Liver (tissue), 9 donors: ENCODE measurements around the gene UBA6. TPM values are rescaled to one million over a fixed set of nuclear protein-coding genes. Genes with fewer than 3 reads are reported as not detected.

ENCODE experiments used
- DNase-seq: peaks from one replicate; pipeline ENCODE4 v3.0.0-alpha.2; 2017; ENCODE audit warnings: low spot score
- H3K27ac ChIP-seq, 2 donors: one replicate each; pipeline ENCODE4 v1.7.0; 2013; ENCODE audit warnings: inconsistent platforms in 2 of 2, low read length in 2 of 2, control low read depth in 1 of 2, low read depth in 1 of 2, mild to moderate bottlenecking in 1 of 2
- H3K27me3 ChIP-seq, 4 donors: one replicate each; pipeline versions ENCODE4 v1.6.1 to v1.7.0; 2013; ENCODE audit warnings: low read length in 3 of 4, inconsistent platforms in 1 of 4, mild to moderate bottlenecking in 1 of 4, moderate library complexity in 1 of 4; ENCODE audit not compliant: control insufficient read depth in 4 of 4, insufficient read depth in 4 of 4
- H3K36me3 ChIP-seq, 4 donors: one replicate each; pipeline versions ENCODE4 v1.6.1 to v1.7.0; 2013; ENCODE audit warnings: low read length in 3 of 4, mild to moderate bottlenecking in 3 of 4, low read depth in 1 of 4, moderate library complexity in 1 of 4; ENCODE audit not compliant: control insufficient read depth in 4 of 4, insufficient read depth in 3 of 4
- H3K4me1 ChIP-seq, 4 donors: one replicate each; pipeline versions ENCODE4 v1.6.1 to v1.7.0; 2013; ENCODE audit warnings: low read length in 3 of 4, mild to moderate bottlenecking in 3 of 4, moderate library complexity in 1 of 4; ENCODE audit not compliant: control insufficient read depth in 4 of 4, insufficient read depth in 4 of 4
- H3K4me3 ChIP-seq, 3 donors: one replicate each; pipeline versions ENCODE4 v1.6.1 to v1.7.0; 2013; ENCODE audit warnings: low read length in 3 of 3, control low read depth in 1 of 3, low read depth in 1 of 3, mild to moderate bottlenecking in 1 of 3
- H3K9ac ChIP-seq, 2 donors: one replicate each; pipeline ENCODE4 v1.7.0; 2013; ENCODE audit warnings: low read length in 2 of 2, mild to moderate bottlenecking in 2 of 2, moderate library complexity in 2 of 2, control low read depth in 1 of 2, low read depth in 1 of 2
- H3K9me3 ChIP-seq, 4 donors: one replicate each; pipeline versions ENCODE4 v1.6.1 to v1.7.0; 2013; ENCODE audit warnings: low read length in 3 of 4; ENCODE audit not compliant: control insufficient read depth in 4 of 4
- CTCF ChIP-seq: fragments of 150-350 bp; IDR thresholded peaks from 2 replicates; pipeline ENCODE4 v1.5.1; 2017; ENCODE audit warnings: improper control_type of control experiment, low read depth, low read length; ENCODE audit not compliant: missing input control
- EGR1 ChIP-seq, 2 donors: IDR thresholded peaks; 2 replicates each; pipeline ENCODE4 v1.6.1; 2016 to 2018; ENCODE audit warnings: antibody characterized with exemption in 2 of 2, low read depth in 2 of 2
- FOXA1 ChIP-seq: IDR thresholded peaks from 2 replicates; pipeline ENCODE4 v1.6.1; 2016; ENCODE audit warnings: antibody characterized with exemption
- FOXA2 ChIP-seq: IDR thresholded peaks from 2 replicates; pipeline ENCODE4 v1.6.1; 2016; ENCODE audit warnings: antibody characterized with exemption
- GABPA ChIP-seq, 2 donors: IDR thresholded peaks in 1 of 2; conservative IDR thresholded peaks in 1 of 2; 2 replicates each; pipeline ENCODE4 v1.6.1; 2016; ENCODE audit warnings: antibody characterized with exemption in 2 of 2, mild to moderate bottlenecking in 1 of 2, moderate library complexity in 1 of 2
- HNF4A ChIP-seq, 2 donors: conservative IDR thresholded peaks; 2 replicates each; pipeline ENCODE4 v1.6.1; 2016; ENCODE audit warnings: antibody characterized with exemption in 2 of 2, mild to moderate bottlenecking in 2 of 2
- HNF4G ChIP-seq: IDR thresholded peaks from 2 replicates; pipeline ENCODE4 v1.6.1; 2016; ENCODE audit warnings: antibody characterized with exemption
- MAX ChIP-seq: IDR thresholded peaks from 2 replicates; pipeline ENCODE4 v1.6.1; 2016; ENCODE audit warnings: antibody characterized with exemption
- NR2F2 ChIP-seq: IDR thresholded peaks from 2 replicates; pipeline ENCODE4 v1.6.1; 2016; ENCODE audit warnings: antibody characterized with exemption
- RAD21 ChIP-seq, 2 donors: IDR thresholded peaks; 2 replicates each; pipeline ENCODE4 v1.6.1; 2016; ENCODE audit warnings: antibody characterized with exemption in 2 of 2, mild to moderate bottlenecking in 2 of 2
- RXRA ChIP-seq, 2 donors: IDR thresholded peaks; 2 replicates each; pipeline ENCODE4 v1.6.1; 2017 to 2018; ENCODE audit warnings: antibody characterized with exemption in 2 of 2, mild to moderate bottlenecking in 1 of 2
- SP1 ChIP-seq: IDR thresholded peaks from 2 replicates; pipeline ENCODE4 v1.6.1; 2018; ENCODE audit warnings: antibody characterized with exemption, mild to moderate bottlenecking
- TAF1 ChIP-seq: conservative IDR thresholded peaks from 2 replicates; pipeline ENCODE4 v1.6.1; 2016; ENCODE audit warnings: antibody characterized with exemption, mild to moderate bottlenecking
- YY1 ChIP-seq: IDR thresholded peaks from 2 replicates; pipeline ENCODE4 v1.6.1; 2016; ENCODE audit warnings: antibody characterized with exemption, mild to moderate bottlenecking
- WGBS: extraction: QIAGEN DNeasy Blood & Tissue Kit; methylation state at CpG from one replicate; pipeline ENCODE4 v1.1.7; 2013; 5-methylcytosine and 5-hydroxymethylcytosine counted together
- polyA plus RNA-seq, 2 donors: library from polyadenylated mRNA; stranded (reverse) in 1 of 2; unstranded in 1 of 2; fragments of 200-250 nt in 1 of 2; fragments of >200 nt in 1 of 2; fragmentation: Nextera tagmentation in 1 of 2; extraction: Ambion mirVana in 1 of 2; gene quantifications; one replicate each; pipeline versions ENCODE4 v1.2.1 to v1.2.3, GENCODE V29; 2013 to 2015
- total RNA-seq, 2 donors: library from RNA; depleted of rRNA; stranded (reverse); fragments of >200 nt; gene quantifications; one replicate each; pipeline ENCODE4 v1.2.3, GENCODE V29; 2014
- TF ChIP-seq, protein P1 (sequence below): IDR thresholded peaks from 2 replicates; pipeline ENCODE4 v1.6.1; 2016; ENCODE audit warnings: antibody characterized with exemption
- TF ChIP-seq, protein P2 (sequence below): IDR thresholded peaks from 2 replicates; pipeline ENCODE4 v1.6.1; 2016; ENCODE audit warnings: antibody characterized with exemption, mild to moderate bottlenecking
- TF ChIP-seq, protein P3 (sequence below): IDR thresholded peaks from 2 replicates; pipeline ENCODE4 v1.6.1; 2016; ENCODE audit warnings: antibody characterized with exemption
- donor health status: healthy.
- donor health status: healthy.
- donor health status: healthy.
- donor health status: healthy.
- donor health status: healthy.

Gene UBA6
- total and polyA plus RNA-seq, 4 donors: 8.4 to 122 (median 13.7) TPM

- Histone ChIP-seq H3K27me3 (no peaks in the 10 kb centered on the region), H3K27ac (no peak overlapping the region), H3K36me3 (no peaks in the 10 kb centered on the region), H3K9me3 (no peaks in the 10 kb centered on the region), H3K9ac (no peak overlapping the region), H3K4me1 (no peaks in the 10 kb centered on the region), H3K4me3 (no peak overlapping the region)
- no peak for DNase-seq
- 94% methylated on average over 3 of the region's 3 CpGs for WGBS
- TF ChIP-seq YY1: no peak
- TF ChIP-seq, protein P1, sequence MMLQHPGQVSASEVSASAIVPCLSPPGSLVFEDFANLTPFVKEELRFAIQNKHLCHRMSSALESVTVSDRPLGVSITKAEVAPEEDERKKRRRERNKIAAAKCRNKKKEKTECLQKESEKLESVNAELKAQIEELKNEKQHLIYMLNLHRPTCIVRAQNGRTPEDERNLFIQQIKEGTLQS: no peak
- no peak for TF ChIP-seq GABPA (IDR thresholded peaks at IDR 0.05 in 1 of 2, conservative IDR thresholded peaks at IDR 0.05 in 1 of 2)
- no peak for TF ChIP-seq FOXA2
- TF ChIP-seq RXRA (IDR thresholded peaks at IDR 0.05): no peak
- no peak for TF ChIP-seq HNF4G
- TF ChIP-seq, protein P2, sequence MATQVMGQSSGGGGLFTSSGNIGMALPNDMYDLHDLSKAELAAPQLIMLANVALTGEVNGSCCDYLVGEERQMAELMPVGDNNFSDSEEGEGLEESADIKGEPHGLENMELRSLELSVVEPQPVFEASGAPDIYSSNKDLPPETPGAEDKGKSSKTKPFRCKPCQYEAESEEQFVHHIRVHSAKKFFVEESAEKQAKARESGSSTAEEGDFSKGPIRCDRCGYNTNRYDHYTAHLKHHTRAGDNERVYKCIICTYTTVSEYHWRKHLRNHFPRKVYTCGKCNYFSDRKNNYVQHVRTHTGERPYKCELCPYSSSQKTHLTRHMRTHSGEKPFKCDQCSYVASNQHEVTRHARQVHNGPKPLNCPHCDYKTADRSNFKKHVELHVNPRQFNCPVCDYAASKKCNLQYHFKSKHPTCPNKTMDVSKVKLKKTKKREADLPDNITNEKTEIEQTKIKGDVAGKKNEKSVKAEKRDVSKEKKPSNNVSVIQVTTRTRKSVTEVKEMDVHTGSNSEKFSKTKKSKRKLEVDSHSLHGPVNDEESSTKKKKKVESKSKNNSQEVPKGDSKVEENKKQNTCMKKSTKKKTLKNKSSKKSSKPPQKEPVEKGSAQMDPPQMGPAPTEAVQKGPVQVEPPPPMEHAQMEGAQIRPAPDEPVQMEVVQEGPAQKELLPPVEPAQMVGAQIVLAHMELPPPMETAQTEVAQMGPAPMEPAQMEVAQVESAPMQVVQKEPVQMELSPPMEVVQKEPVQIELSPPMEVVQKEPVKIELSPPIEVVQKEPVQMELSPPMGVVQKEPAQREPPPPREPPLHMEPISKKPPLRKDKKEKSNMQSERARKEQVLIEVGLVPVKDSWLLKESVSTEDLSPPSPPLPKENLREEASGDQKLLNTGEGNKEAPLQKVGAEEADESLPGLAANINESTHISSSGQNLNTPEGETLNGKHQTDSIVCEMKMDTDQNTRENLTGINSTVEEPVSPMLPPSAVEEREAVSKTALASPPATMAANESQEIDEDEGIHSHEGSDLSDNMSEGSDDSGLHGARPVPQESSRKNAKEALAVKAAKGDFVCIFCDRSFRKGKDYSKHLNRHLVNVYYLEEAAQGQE: no peak
- no peak for TF ChIP-seq SP1
- no peak for TF ChIP-seq HNF4A (conservative IDR thresholded peaks at IDR 0.05)
- TF ChIP-seq CTCF: no peak
- TF ChIP-seq MAX: no peak
- TF ChIP-seq TAF1: no peak
- no peak for TF ChIP-seq NR2F2
- no peak for TF ChIP-seq FOXA1
- TF ChIP-seq RAD21 (IDR thresholded peaks at IDR 0.05): no peak
- TF ChIP-seq, protein P3, sequence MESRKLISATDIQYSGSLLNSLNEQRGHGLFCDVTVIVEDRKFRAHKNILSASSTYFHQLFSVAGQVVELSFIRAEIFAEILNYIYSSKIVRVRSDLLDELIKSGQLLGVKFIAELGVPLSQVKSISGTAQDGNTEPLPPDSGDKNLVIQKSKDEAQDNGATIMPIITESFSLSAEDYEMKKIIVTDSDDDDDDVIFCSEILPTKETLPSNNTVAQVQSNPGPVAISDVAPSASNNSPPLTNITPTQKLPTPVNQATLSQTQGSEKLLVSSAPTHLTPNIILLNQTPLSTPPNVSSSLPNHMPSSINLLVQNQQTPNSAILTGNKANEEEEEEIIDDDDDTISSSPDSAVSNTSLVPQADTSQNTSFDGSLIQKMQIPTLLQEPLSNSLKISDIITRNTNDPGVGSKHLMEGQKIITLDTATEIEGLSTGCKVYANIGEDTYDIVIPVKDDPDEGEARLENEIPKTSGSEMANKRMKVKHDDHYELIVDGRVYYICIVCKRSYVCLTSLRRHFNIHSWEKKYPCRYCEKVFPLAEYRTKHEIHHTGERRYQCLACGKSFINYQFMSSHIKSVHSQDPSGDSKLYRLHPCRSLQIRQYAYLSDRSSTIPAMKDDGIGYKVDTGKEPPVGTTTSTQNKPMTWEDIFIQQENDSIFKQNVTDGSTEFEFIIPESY: no peak
Measured at GRCh38 chr4:67743194-67743593, 42.2 kb upstream of the UBA6 start.

DNA sequence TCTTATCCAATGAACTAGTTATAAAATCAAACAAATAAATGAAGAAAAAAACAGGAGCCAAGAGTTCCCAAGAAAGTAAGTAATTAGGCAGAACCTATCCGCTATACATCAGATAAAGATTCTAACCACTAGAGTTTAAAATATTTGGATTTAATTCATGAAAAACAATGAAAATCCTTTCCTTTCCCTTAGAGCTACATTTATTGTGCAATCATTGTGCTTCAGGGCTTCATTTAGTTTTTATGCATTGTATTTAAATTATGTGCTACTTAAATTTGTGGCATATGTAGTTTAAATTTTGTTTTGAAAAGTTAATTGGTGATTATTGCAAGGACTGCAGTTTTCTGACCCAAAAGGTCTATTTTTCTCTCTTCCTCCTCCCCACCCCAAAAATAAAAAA lies 35.3 kb upstream of the UBA6 start:
- Histone ChIP-seq H3K36me3 (peaks cover 0 to 3% (median 0%) of the 10 kb centered on the region in 4 donors), H3K27me3 (no peaks in the 10 kb centered on the region), H3K9me3 (no peaks in the 10 kb centered on the region), H3K4me3 (no peak overlapping the region), H3K27ac (no peak overlapping the region), H3K9ac (no peak overlapping the region), H3K4me1 (no peaks in the 10 kb centered on the region)
- WGBS: 98% methylated on average over 1 of the region's 1 CpG
- TF ChIP-seq FOXA1: no peak
- TF ChIP-seq CTCF: no peak
- TF ChIP-seq, protein P2: no peak
- TF ChIP-seq SP1: no peak
- no peak for TF ChIP-seq MAX
- no peak for TF ChIP-seq EGR1 (IDR thresholded peaks at IDR 0.05; ENCODE audit: low read depth in 2 of 2)
- DNase-seq: no peak
